Duodenal mucosa (tissue), 2 donors: ENCODE results near the gene PAK5.
A peak's percentile ranks its signal among the peaks of the same experiment; 100 is the strongest.

Source experiments
- H3K27ac ChIP-seq: one replicate; pipeline ENCODE4 v1.7.0; 2013; ENCODE audit warnings: low read depth, low read length
- H3K27me3 ChIP-seq, 2 donors: one replicate each; pipeline ENCODE4 v1.7.0; 2013; ENCODE audit warnings: low read length in 2 of 2, control low read depth in 1 of 2; ENCODE audit not compliant: insufficient read depth in 2 of 2, control insufficient read depth in 1 of 2
- H3K36me3 ChIP-seq, 2 donors: one replicate each; pipeline ENCODE4 v1.7.0; 2013; ENCODE audit warnings: low read length in 2 of 2, control low read depth in 1 of 2; ENCODE audit not compliant: insufficient read depth in 2 of 2, control insufficient read depth in 1 of 2
- H3K4me1 ChIP-seq, 2 donors: one replicate each; pipeline ENCODE4 v1.7.0; 2013; ENCODE audit warnings: low read length in 2 of 2, control low read depth in 1 of 2; ENCODE audit not compliant: insufficient read depth in 2 of 2, control insufficient read depth in 1 of 2
- H3K4me3 ChIP-seq, 2 donors: one replicate each; pipeline ENCODE4 v1.7.0; 2013; ENCODE audit warnings: low read length in 2 of 2, low read depth in 1 of 2
- H3K9ac ChIP-seq, 2 donors: one replicate each; pipeline ENCODE4 v1.7.0; 2013; ENCODE audit warnings: low read length in 2 of 2, low read depth in 1 of 2
- H3K9me3 ChIP-seq, 2 donors: one replicate each; pipeline ENCODE4 v1.7.0; 2013; ENCODE audit warnings: low read length in 2 of 2, control low read depth in 1 of 2; ENCODE audit not compliant: control insufficient read depth in 1 of 2

Gene PAK5

GRCh38 chr20:9518576-9519175 lies 320.2 kb downstream of the PAK5 start:
- H3K36me3 ChIP-seq = no peaks in the 10 kb centered on the region
- H3K9me3 ChIP-seq = no peaks in the 10 kb centered on the region
- H3K27ac ChIP-seq = no peak overlapping the region
- no peak overlapping the region for H3K9ac ChIP-seq
- H3K4me1 ChIP-seq = no peaks in the 10 kb centered on the region
- no peak overlapping the region for H3K4me3 ChIP-seq
- H3K27me3 ChIP-seq = peaks cover 15 to 34% of the 10 kb centered on the region in 2 donors

- Histone ChIP-seq H3K9ac (no peak overlapping the region), H3K27me3 (peaks cover 15 to 32% of the 10 kb centered on the region in 2 donors), H3K4me3 (no peak overlapping the region), H3K4me1 (no peaks in the 10 kb centered on the region), H3K36me3 (no peaks in the 10 kb centered on the region), H3K9me3 (no peaks in the 10 kb centered on the region), H3K27ac (no peak overlapping the region)
Measured at GRCh38 chr20:9517297-9518162, 321.3 kb downstream of the PAK5 start.

- Histone ChIP-seq H3K27me3 (peaks cover 15 to 29% of the 10 kb centered on the region in 2 donors), H3K4me1 (no peaks in the 10 kb centered on the region), H3K36me3 (no peaks in the 10 kb centered on the region), H3K9ac (no peak overlapping the region), H3K4me3 (peak overlapping the region; percentile 53 to 55), H3K9me3 (no peaks in the 10 kb centered on the region), H3K27ac (no peak overlapping the region)
Measured at GRCh38 chr20:9516234-9516871, 322.5 kb downstream of the PAK5 start.

- Histone ChIP-seq H3K9ac (no peak overlapping the region), H3K4me1 (no peaks in the 10 kb centered on the region), H3K27me3 (peaks cover 15 to 31% of the 10 kb centered on the region in 2 donors), H3K4me3 (peak overlapping the region; percentile 53 to 55), H3K9me3 (no peaks in the 10 kb centered on the region), H3K27ac (no peak overlapping the region), H3K36me3 (no peaks in the 10 kb centered on the region)
Measured at GRCh38 chr20:9515741-9516233, 323.1 kb downstream of the PAK5 start.

GRCh38 chr20:9515214-9515585 lies 323.7 kb downstream of the PAK5 start:
- peaks cover 17 to 27% of the 10 kb centered on the region in 2 donors for H3K27me3 ChIP-seq
- H3K9me3 ChIP-seq = no peaks in the 10 kb centered on the region
- H3K36me3 ChIP-seq = no peaks in the 10 kb centered on the region
- H3K27ac ChIP-seq = no peak overlapping the region
- H3K4me3 ChIP-seq = peak overlapping the region in 1 of 2 donors; percentile 22
- no peak overlapping the region for H3K9ac ChIP-seq
- no peaks in the 10 kb centered on the region for H3K4me1 ChIP-seq

- Histone ChIP-seq H3K27me3 (peaks cover 17 to 27% of the 10 kb centered on the region in 2 donors), H3K9me3 (no peaks in the 10 kb centered on the region), H3K4me1 (no peaks in the 10 kb centered on the region), H3K27ac (no peak within 1 kb of the TSS), H3K9ac (no peak within 1 kb of the TSS), H3K4me3 (peak within 1 kb of the TSS; percentile 21 to 22), H3K36me3 (no peaks in the 10 kb centered on the region)
Measured at GRCh38 chr20:9514461-9515213, 324.2 kb downstream of the PAK5 start, which contains the start of gene LAMP5. LAMP5 (plus strand) TSS chr20:9514590; CDS start chr20:9514853, 263 bp downstream.

- H3K9me3 ChIP-seq = no peaks in the 10 kb centered on the region
- H3K36me3 ChIP-seq = no peaks in the 10 kb centered on the region
- H3K9ac ChIP-seq = no peak overlapping the region
- H3K4me1 ChIP-seq = no peaks in the 10 kb centered on the region
- H3K27me3 ChIP-seq = peaks cover 21 to 32% of the 10 kb centered on the region in 2 donors
- no peak overlapping the region for H3K4me3 ChIP-seq
- no peak overlapping the region for H3K27ac ChIP-seq
Measured at GRCh38 chr20:9514072-9514460, 324.8 kb downstream of the PAK5 start.

GRCh38 chr20:9510911-9511310 lies 328.0 kb downstream of the PAK5 start:
- Histone ChIP-seq H3K27me3 (peaks cover 36 to 50% of the 10 kb centered on the region in 2 donors), H3K9me3 (no peaks in the 10 kb centered on the region), H3K4me3 (no peak overlapping the region), H3K9ac (no peak overlapping the region), H3K36me3 (no peaks in the 10 kb centered on the region), H3K4me1 (no peaks in the 10 kb centered on the region), H3K27ac (no peak overlapping the region)

- Histone ChIP-seq H3K9me3 (no peaks in the 10 kb centered on the region), H3K27me3 (peaks cover 35 to 48% of the 10 kb centered on the region in 2 donors), H3K27ac (no peak overlapping the region), H3K4me3 (no peak overlapping the region), H3K4me1 (no peaks in the 10 kb centered on the region), H3K36me3 (no peaks in the 10 kb centered on the region), H3K9ac (no peak overlapping the region)
Measured at GRCh38 chr20:9509246-9509645, 329.6 kb downstream of the PAK5 start.
